Measurements from ENCODE around the gene CR2. TPM values are rescaled to one million over a fixed set of nuclear protein-coding genes. Genes with fewer than 3 reads are reported as not detected.

The CR2 gene
- total RNA-seq, 4 donors from 2014 or later: 0.53 to 12.4 (median 1.1) TPM

DNA sequence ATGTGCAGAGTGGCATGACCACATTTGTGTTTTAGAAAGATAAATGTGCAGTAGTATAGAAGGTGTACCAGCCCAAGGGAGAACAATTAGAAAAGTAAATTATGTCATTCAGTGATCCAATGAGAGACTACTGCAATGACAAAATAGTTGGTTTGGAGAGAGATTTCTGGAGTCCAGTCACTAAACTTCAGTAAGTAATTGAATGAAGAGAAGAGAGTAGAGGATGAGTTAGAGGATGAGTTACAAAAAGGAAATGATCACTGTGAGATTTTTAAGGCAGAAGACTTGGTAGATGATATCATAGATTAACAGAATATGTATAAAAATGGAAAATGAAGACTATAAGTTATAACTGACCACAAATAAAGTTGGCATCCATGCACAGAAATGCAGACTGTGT, 8.4 kb downstream of the CR2 start:
- Histone ChIP-seq H3K4me1 (no peaks in the 10 kb centered on the region), H3K4me3 (no peak overlapping the region), H3K27ac (no peak overlapping the region), H3K36me3 (no peaks in the 10 kb centered on the region), H3K27me3 (no peaks in the 10 kb centered on the region), H3K9me3 (no peaks in the 10 kb centered on the region)
- no peak for DNase-seq
- TF ChIP-seq, protein P1, sequence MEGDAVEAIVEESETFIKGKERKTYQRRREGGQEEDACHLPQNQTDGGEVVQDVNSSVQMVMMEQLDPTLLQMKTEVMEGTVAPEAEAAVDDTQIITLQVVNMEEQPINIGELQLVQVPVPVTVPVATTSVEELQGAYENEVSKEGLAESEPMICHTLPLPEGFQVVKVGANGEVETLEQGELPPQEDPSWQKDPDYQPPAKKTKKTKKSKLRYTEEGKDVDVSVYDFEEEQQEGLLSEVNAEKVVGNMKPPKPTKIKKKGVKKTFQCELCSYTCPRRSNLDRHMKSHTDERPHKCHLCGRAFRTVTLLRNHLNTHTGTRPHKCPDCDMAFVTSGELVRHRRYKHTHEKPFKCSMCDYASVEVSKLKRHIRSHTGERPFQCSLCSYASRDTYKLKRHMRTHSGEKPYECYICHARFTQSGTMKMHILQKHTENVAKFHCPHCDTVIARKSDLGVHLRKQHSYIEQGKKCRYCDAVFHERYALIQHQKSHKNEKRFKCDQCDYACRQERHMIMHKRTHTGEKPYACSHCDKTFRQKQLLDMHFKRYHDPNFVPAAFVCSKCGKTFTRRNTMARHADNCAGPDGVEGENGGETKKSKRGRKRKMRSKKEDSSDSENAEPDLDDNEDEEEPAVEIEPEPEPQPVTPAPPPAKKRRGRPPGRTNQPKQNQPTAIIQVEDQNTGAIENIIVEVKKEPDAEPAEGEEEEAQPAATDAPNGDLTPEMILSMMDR (IDR thresholded peaks at IDR 0.05): no peak
- no peak for TF ChIP-seq POLR2A (IDR thresholded peaks at IDR 0.05)

DNA sequence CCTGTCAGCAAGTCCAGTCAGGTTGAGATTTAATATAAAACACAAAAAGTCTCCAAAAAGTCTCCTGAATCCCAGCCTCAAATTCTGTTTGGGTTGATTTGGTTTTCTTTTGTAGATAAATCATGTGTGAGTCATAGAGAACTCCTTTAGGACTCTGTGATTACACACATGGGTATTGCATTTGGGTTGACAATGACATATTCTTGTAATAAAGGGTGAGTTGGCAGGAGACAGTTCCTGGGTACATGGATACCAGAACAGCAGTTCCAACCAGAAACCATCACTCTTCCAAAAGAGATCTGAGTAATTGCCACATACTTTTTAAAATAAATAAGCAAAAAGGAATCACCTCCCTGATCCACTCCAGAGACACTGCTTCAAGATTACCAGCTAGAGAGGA, 8.9 kb downstream of the CR2 start:
- Histone ChIP-seq H3K36me3 (no peaks in the 10 kb centered on the region), H3K27ac (no peak overlapping the region), H3K4me3 (no peak overlapping the region), H3K27me3 (no peaks in the 10 kb centered on the region), H3K9me3 (no peaks in the 10 kb centered on the region), H3K4me1 (no peaks in the 10 kb centered on the region)
- no peak for TF ChIP-seq POLR2A (IDR thresholded peaks at IDR 0.05)
- TF ChIP-seq, protein P1 (IDR thresholded peaks at IDR 0.05): no peak
- DNase-seq: no peak

DNA sequence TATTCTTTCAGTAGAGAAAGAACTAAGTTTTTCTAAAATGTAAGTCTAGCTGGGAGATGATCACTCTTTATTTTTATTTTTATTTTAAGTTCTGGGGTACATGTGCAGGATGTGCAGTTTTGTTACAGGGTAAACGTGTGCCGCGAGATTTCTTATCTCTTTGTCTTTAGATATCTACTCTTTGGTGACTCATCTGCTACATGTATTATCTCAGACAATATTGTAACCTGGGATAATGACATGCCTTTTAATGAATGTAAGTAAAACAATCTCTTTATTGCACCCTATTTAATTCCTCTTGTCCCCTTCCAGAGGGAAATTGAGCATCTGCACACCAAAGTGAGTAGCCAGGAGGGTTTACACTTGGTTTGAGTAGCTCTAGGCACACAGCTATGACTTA, 9.4 kb downstream of the CR2 start:
- Histone ChIP-seq H3K27me3 (no peaks in the 10 kb centered on the region), H3K4me3 (no peak overlapping the region), H3K4me1 (no peaks in the 10 kb centered on the region), H3K9me3 (no peaks in the 10 kb centered on the region), H3K36me3 (no peaks in the 10 kb centered on the region), H3K27ac (no peak overlapping the region)
- TF ChIP-seq POLR2A (IDR thresholded peaks at IDR 0.05): no peak
- TF ChIP-seq, protein P1 (IDR thresholded peaks at IDR 0.05): no peak
- no peak for DNase-seq

DNA sequence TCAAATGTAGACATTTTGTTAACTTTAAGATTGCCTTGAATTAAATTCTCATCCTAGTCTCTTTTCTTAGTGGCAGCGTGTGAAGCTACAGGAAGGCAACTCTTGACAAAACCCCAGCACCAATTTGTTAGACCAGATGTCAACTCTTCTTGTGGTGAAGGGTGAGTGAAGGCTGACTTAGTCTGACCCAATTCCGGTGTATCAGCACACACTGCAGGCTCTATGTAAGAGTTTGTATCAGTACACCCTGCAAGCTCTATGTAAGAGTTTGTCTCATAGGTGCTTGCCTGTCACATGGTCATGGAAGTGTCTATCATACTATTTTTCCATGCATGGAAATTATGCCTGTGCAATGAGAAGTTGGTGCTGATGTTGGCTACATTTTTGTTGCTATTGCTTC, 16.8 kb downstream of the CR2 start:
- Histone ChIP-seq H3K27me3 (no peaks in the 10 kb centered on the region), H3K27ac (no peak overlapping the region), H3K36me3 (no peaks in the 10 kb centered on the region), H3K4me1 (no peaks in the 10 kb centered on the region), H3K9me3 (no peaks in the 10 kb centered on the region), H3K4me3 (no peak overlapping the region)
- no peak for TF ChIP-seq POLR2A (IDR thresholded peaks at IDR 0.05)
- TF ChIP-seq, protein P1 (IDR thresholded peaks at IDR 0.05): no peak
- DNase-seq: no peak

DNA sequence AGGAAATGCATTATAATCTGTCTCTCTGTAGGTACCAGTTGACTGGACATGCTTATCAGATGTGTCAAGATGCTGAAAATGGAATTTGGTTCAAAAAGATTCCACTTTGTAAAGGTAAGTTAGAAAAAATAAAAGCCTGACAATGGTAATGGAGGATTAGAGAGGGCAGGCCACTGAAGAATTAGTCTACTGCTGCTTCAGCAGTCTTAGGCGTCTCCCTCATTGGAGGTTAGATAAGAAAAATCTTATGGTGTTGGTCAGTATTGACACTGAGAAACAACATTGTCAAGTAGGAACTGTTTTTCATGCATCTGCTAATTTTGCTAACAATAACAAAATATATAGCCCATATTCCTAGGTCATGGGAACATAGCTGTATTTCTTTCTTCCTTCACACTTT, 20.1 kb downstream of the CR2 start:
- no peak for TF ChIP-seq POLR2A (IDR thresholded peaks at IDR 0.05)
- TF ChIP-seq, protein P1 (IDR thresholded peaks at IDR 0.05): no peak
- Histone ChIP-seq H3K9me3 (no peaks in the 10 kb centered on the region), H3K4me1 (no peaks in the 10 kb centered on the region), H3K36me3 (no peaks in the 10 kb centered on the region), H3K27ac (no peak overlapping the region), H3K27me3 (no peaks in the 10 kb centered on the region), H3K4me3 (no peak overlapping the region)
- DNase-seq: no peak

DNA sequence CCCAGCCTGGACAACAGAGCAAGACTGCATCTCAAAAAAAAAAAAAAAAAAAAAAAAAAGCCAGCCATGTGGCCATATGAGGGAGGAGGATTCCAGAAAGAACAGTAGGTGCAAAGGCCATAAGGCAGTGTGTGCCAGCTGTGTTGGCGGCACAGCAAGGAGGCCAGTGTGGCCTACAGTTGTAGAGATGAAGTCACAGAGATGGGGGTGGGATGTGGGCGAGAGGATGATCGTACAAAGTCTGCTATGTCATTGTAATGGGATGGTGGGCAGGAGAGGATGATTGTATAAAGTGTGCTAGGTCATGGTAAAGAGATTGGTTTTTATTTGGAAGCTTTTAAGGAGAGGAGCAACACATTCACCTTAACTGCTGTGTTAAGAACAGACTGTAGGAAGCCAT, 32.1 kb downstream of the CR2 start:
- Histone ChIP-seq H3K27me3 (no peaks in the 10 kb centered on the region), H3K4me3 (no peak overlapping the region), H3K4me1 (no peaks in the 10 kb centered on the region), H3K27ac (no peak overlapping the region), H3K9me3 (no peaks in the 10 kb centered on the region), H3K36me3 (no peaks in the 10 kb centered on the region)
- no peak for TF ChIP-seq POLR2A (IDR thresholded peaks at IDR 0.05)
- TF ChIP-seq, protein P1 (IDR thresholded peaks at IDR 0.05): no peak
- DNase-seq: no peak
